Neural cell (in vitro differentiated cells): ENCODE results near the gene CDH4.

Experiments used
- EZH2 ChIP-seq: fragments of 200-600, 300-800 bp; shearing (Covaris generic), sonication (generic); IDR thresholded peaks from 2 replicates; pipeline ENCODE4 v1.6.1; 2014; ENCODE audit warnings: antibody characterized with exemption, low read length, borderline replicate concordance, mild to moderate bottlenecking; ENCODE audit not compliant: insufficient read depth, poor library complexity, severe bottlenecking
- POLR2AphosphoS5 ChIP-seq: IDR thresholded peaks from 2 replicates; pipeline ENCODE4 v1.6.1; 2012
- RAD21 ChIP-seq: fragments of 450-650 bp; conservative IDR thresholded peaks from 2 replicates; pipeline ENCODE4 v1.6.1; 2014; ENCODE audit warnings: antibody characterized with exemption, mild to moderate bottlenecking, moderate library complexity
- SMC3 ChIP-seq: fragments of 450-650 bp; conservative IDR thresholded peaks from 2 replicates; pipeline ENCODE4 v1.6.1; 2014; ENCODE audit warnings: antibody characterized with exemption, mild to moderate bottlenecking, moderate library complexity; ENCODE audit not compliant: poor library complexity
- TF ChIP-seq, protein P1 (sequence below): IDR thresholded peaks from 2 replicates; pipeline ENCODE4 v1.6.1; 2012; ENCODE audit warnings: borderline replicate concordance

DNA sequence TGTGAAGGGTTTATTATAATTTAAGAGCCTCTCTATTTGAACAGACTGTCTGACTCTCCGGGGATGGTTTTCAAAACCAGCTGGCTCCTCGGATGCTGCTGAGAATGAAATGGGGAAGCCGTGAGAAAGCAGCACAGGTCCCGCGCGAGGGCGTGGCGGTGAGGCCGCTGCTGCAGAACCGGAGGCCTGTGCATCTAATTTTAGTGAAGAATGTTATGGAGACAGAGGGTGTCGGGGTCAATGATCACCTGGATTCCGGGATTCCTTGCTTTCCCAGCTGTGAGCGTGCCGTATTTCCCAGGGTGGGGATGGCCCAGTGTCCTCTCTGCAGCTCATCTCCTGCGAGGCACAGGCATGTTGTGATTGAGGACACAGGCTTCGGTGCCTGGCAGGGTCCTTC is 348.0 kb downstream of the CDH4 start:
- TF ChIP-seq RAD21 (no peak), SMC3 (no peak), POLR2AphosphoS5 (no peak), EZH2 (no peak)
- TF ChIP-seq, protein P1, sequence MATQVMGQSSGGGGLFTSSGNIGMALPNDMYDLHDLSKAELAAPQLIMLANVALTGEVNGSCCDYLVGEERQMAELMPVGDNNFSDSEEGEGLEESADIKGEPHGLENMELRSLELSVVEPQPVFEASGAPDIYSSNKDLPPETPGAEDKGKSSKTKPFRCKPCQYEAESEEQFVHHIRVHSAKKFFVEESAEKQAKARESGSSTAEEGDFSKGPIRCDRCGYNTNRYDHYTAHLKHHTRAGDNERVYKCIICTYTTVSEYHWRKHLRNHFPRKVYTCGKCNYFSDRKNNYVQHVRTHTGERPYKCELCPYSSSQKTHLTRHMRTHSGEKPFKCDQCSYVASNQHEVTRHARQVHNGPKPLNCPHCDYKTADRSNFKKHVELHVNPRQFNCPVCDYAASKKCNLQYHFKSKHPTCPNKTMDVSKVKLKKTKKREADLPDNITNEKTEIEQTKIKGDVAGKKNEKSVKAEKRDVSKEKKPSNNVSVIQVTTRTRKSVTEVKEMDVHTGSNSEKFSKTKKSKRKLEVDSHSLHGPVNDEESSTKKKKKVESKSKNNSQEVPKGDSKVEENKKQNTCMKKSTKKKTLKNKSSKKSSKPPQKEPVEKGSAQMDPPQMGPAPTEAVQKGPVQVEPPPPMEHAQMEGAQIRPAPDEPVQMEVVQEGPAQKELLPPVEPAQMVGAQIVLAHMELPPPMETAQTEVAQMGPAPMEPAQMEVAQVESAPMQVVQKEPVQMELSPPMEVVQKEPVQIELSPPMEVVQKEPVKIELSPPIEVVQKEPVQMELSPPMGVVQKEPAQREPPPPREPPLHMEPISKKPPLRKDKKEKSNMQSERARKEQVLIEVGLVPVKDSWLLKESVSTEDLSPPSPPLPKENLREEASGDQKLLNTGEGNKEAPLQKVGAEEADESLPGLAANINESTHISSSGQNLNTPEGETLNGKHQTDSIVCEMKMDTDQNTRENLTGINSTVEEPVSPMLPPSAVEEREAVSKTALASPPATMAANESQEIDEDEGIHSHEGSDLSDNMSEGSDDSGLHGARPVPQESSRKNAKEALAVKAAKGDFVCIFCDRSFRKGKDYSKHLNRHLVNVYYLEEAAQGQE = no peak
